ENCODE data around the gene MYO15A. TPM values are rescaled to one million over a fixed set of nuclear protein-coding genes. Genes with fewer than 3 reads are reported as not detected.

The MYO15A gene
- total and polyA plus RNA-seq, 4 experiments from 2014 or later = 0.14 to 2.2 (median 1.0) TPM

- H3K9me3 ChIP-seq (ENCODE audit: control insufficient read depth in 1 of 2, low read length in 2 of 2) = no peaks in the 10 kb centered on the region
- peaks cover 28% of the 10 kb centered on the region for H3K4me1 ChIP-seq (ENCODE audit: insufficient read depth, low read length)
- peak overlapping the region; percentile 59 to 78 for H3K4me3 ChIP-seq (ENCODE audit: low read length in 2 of 2)
- Mint-ChIP-seq H3K36me3 (no peaks in the 10 kb centered on the region), H3K27ac (peak overlapping the region; percentile 32 to 99 (median 94)), H3K9me3 (no peaks in the 10 kb centered on the region), H3K4me3 (peak overlapping the region; percentile 89 to 99 (median 96)), H3K4me1 (peaks cover 15 to 39% (median 21%) of the 10 kb centered on the region in 4 donors), H3K27me3 (no peaks in the 10 kb centered on the region)
- H3K27ac ChIP-seq (ENCODE audit: low read depth, low read length) = peak overlapping the region; percentile 42
- ChIA-PET CTCF (ENCODE audit: partially characterized antibody) (no interaction called here), POLR2A (ENCODE audit: partially characterized antibody) (interaction anchor here (2.5 kb wide), 1 partner anchor 43 kb away, joined by 9 read pairs; the partner anchor contains the start of gene ALKBH5)
- H3K36me3 ChIP-seq (ENCODE audit: insufficient read depth, low read length) = no peaks in the 10 kb centered on the region
- H3K27me3 ChIP-seq (ENCODE audit: insufficient read depth, low read length) = no peaks in the 10 kb centered on the region
- no peak for DNase-seq
- intact Hi-C loops (cut with micrococcal nuclease) = no loop called here
Observed at GRCh38 chr17:18226284-18226945, 117.9 kb downstream of the MYO15A start.

GRCh38 chr17:18227635-18228034 is 119.1 kb downstream of the MYO15A start:
- H3K9me3 ChIP-seq (ENCODE audit: control insufficient read depth in 1 of 2, low read length in 2 of 2) = no peaks in the 10 kb centered on the region
- no peaks in the 10 kb centered on the region for H3K27me3 ChIP-seq (ENCODE audit: insufficient read depth, low read length)
- no peaks in the 10 kb centered on the region for H3K36me3 ChIP-seq (ENCODE audit: insufficient read depth, low read length)
- H3K36me3 Mint-ChIP-seq = peaks cover 0 to 2% of the 10 kb centered on the region in 2 donors
- intact Hi-C loops (cut with micrococcal nuclease) = no loop called here
- peak overlapping the region in 5 of 8 donors; percentile 11 to 89 (median 23) for H3K4me3 Mint-ChIP-seq
- H3K27me3 Mint-ChIP-seq = no peaks in the 10 kb centered on the region
- DNase-seq = no peak
- ChIA-PET CTCF (ENCODE audit: partially characterized antibody) (no interaction called here), POLR2A (ENCODE audit: partially characterized antibody) (no interaction called here)
- no peak overlapping the region for H3K27ac ChIP-seq (ENCODE audit: low read depth, low read length)
- no peaks in the 10 kb centered on the region for H3K9me3 Mint-ChIP-seq
- peaks cover 15 to 39% (median 21%) of the 10 kb centered on the region in 4 donors for H3K4me1 Mint-ChIP-seq
- H3K27ac Mint-ChIP-seq = peak overlapping the region in 4 of 7 donors; percentile 29 to 61 (median 49)
- H3K4me3 ChIP-seq (ENCODE audit: low read length in 2 of 2) = no peak overlapping the region
- peaks cover 28% of the 10 kb centered on the region for H3K4me1 ChIP-seq (ENCODE audit: insufficient read depth, low read length)

DNA sequence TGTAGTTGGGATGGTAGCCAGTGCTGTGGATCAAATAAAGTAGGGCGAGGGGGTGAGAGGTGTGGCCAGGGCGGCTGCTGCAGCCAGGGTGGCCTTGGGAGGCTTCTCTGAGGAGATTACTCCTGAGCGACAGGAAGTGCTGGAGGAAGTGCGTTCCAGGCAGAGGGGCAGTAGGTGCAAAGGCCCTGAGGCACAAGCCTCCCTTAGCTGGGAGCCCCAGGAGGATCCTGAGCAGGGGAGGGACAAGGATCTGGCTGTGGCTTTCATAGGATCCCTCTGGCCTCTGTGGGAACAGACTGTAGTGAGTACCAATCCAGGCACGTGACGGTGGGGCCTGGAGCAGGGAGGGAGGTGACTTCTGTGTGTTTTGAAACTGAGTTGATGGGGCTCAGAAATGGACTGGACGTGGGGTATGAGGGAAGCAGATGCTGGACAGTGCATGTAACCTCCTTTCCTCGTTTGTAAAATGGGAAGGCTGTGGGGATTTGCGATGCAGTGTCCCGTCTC is 119.7 kb downstream of the MYO15A start:
- Histone ChIP-seq H3K27me3 (ENCODE audit: insufficient read depth, low read length) (no peaks in the 10 kb centered on the region), H3K27ac (ENCODE audit: low read depth, low read length) (no peak overlapping the region), H3K4me3 (ENCODE audit: low read length in 2 of 2) (no peak overlapping the region), H3K36me3 (ENCODE audit: insufficient read depth, low read length) (peaks cover 3% of the 10 kb centered on the region), H3K4me1 (ENCODE audit: insufficient read depth, low read length) (peaks cover 28% of the 10 kb centered on the region), H3K9me3 (ENCODE audit: control insufficient read depth in 1 of 2, low read length in 2 of 2) (no peaks in the 10 kb centered on the region)
- H3K4me1 Mint-ChIP-seq = peaks cover 15 to 36% (median 21%) of the 10 kb centered on the region in 4 donors
- H3K9me3 Mint-ChIP-seq = no peaks in the 10 kb centered on the region
- ChIA-PET POLR2A (ENCODE audit: partially characterized antibody) (no interaction called here), CTCF (ENCODE audit: partially characterized antibody) (no interaction called here)
- H3K4me3 Mint-ChIP-seq = peak overlapping the region in 2 of 8 donors; percentile 3 to 43
- no peaks in the 10 kb centered on the region for H3K27me3 Mint-ChIP-seq
- intact Hi-C loops (cut with micrococcal nuclease) = no loop called here
- H3K27ac Mint-ChIP-seq = peak overlapping the region in 1 of 7 donors; percentile 8
- DNase-seq = no peak
- H3K36me3 Mint-ChIP-seq = peaks cover 0 to 2% of the 10 kb centered on the region in 2 donors

GRCh38 chr17:18229254-18229653 is 120.7 kb downstream of the MYO15A start:
- Histone ChIP-seq H3K4me1 (ENCODE audit: insufficient read depth, low read length) (peaks cover 28% of the 10 kb centered on the region), H3K27me3 (ENCODE audit: insufficient read depth, low read length) (no peaks in the 10 kb centered on the region), H3K36me3 (ENCODE audit: insufficient read depth, low read length) (peaks cover 7% of the 10 kb centered on the region), H3K4me3 (ENCODE audit: low read length in 2 of 2) (no peak overlapping the region), H3K9me3 (ENCODE audit: control insufficient read depth in 1 of 2, low read length in 2 of 2) (no peaks in the 10 kb centered on the region), H3K27ac (ENCODE audit: low read depth, low read length) (no peak overlapping the region)
- Mint-ChIP-seq H3K36me3 (peaks cover 0 to 4% of the 10 kb centered on the region in 2 donors), H3K4me3 (peak overlapping the region in 1 of 8 donors; percentile 49), H3K27ac (peak overlapping the region in 1 of 7 donors; percentile 22), H3K9me3 (no peaks in the 10 kb centered on the region), H3K27me3 (no peaks in the 10 kb centered on the region), H3K4me1 (peaks cover 15 to 35% (median 21%) of the 10 kb centered on the region in 4 donors)
- intact Hi-C loops (cut with micrococcal nuclease) = no loop called here
- DNase-seq = no peak
- POLR2A ChIA-PET (ENCODE audit: partially characterized antibody) = no interaction called here
- CTCF ChIA-PET (ENCODE audit: partially characterized antibody) = no interaction called here

Other genes starting within 250 kb of the MYO15A start
- gene TOM1L2, start 136.4 kb upstream of the MYO15A start, total RNA-seq = 10 to 100 TPM; 59.4 to 63.1 TPM
- gene TOM1L2, start 136.4 kb upstream of the MYO15A start, polyA plus RNA-seq = 10 to 100 TPM in 1 of 2 donors, 1 to 10 TPM in 1; 1.6 to 12.0 TPM
- under 1 TPM; 0.64 to 0.67 TPM for gene DRC3, start 135.9 kb upstream of the MYO15A start, total RNA-seq
- gene DRC3, start 135.9 kb upstream of the MYO15A start, polyA plus RNA-seq = under 1 TPM in 1 of 2 donors, not detected in 1; 0.24 TPM
- 10 to 100 TPM; 24.1 to 24.3 TPM for gene ATPAF2, start 69.6 kb upstream of the MYO15A start, total RNA-seq
- 10 to 100 TPM; 16.6 to 18.0 TPM for gene ATPAF2, start 69.6 kb upstream of the MYO15A start, polyA plus RNA-seq
- gene GID4, start 69.3 kb upstream of the MYO15A start, total RNA-seq = 10 to 100 TPM; 11.1 to 13.1 TPM
- gene GID4, start 69.3 kb upstream of the MYO15A start, polyA plus RNA-seq = 1 to 10 TPM; 6.5 to 8.4 TPM
- 10 to 100 TPM; 56.8 to 61.0 TPM for gene DRG2, start 20.8 kb upstream of the MYO15A start, total RNA-seq
- 10 to 100 TPM; 40.3 to 50.4 TPM for gene DRG2, start 20.8 kb upstream of the MYO15A start, polyA plus RNA-seq
- gene ALKBH5, start 75.1 kb downstream of the MYO15A start, total RNA-seq = 100 to 1,000 TPM; 119 TPM
- gene ALKBH5, start 75.1 kb downstream of the MYO15A start, polyA plus RNA-seq = 100 to 1,000 TPM; 128 to 132 TPM
- 10 to 100 TPM; 19.9 to 20.5 TPM for gene LLGL1, start 116.9 kb downstream of the MYO15A start, total RNA-seq
- 1 to 10 TPM in 1 of 2 donors, under 1 TPM in 1; 0.25 to 1.3 TPM for gene LLGL1, start 116.9 kb downstream of the MYO15A start, polyA plus RNA-seq
- gene FLII, start 150.0 kb downstream of the MYO15A start, total RNA-seq = 100 to 1,000 TPM; 333 to 344 TPM
- gene FLII, start 150.0 kb downstream of the MYO15A start, polyA plus RNA-seq = 100 to 1,000 TPM; 113 to 204 TPM
- gene MIEF2, start 151.9 kb downstream of the MYO15A start, total RNA-seq = 10 to 100 TPM; 18.2 to 19.3 TPM
- gene MIEF2, start 151.9 kb downstream of the MYO15A start, polyA plus RNA-seq = 10 to 100 TPM in 1 of 2 donors, 1 to 10 TPM in 1; 9.9 to 10.9 TPM
- 10 to 100 TPM; 43.8 to 55.2 TPM for gene TOP3A, start 206.2 kb downstream of the MYO15A start, total RNA-seq
- 10 to 100 TPM in 1 of 2 donors, 1 to 10 TPM in 1; 6.2 to 19.1 TPM for gene TOP3A, start 206.2 kb downstream of the MYO15A start, polyA plus RNA-seq
- 10 to 100 TPM; 49.7 to 51.3 TPM for gene SMCR8, start 206.5 kb downstream of the MYO15A start, total RNA-seq
- 1 to 10 TPM in 1 of 2 donors, under 1 TPM in 1; 0.47 to 5.2 TPM for gene SMCR8, start 206.5 kb downstream of the MYO15A start, polyA plus RNA-seq